ENCODE data around the gene TNFRSF1A. TPM values are rescaled to one million over a fixed set of nuclear protein-coding genes. Genes with fewer than 3 reads are reported as not detected.

TNFRSF1A gene
- total and polyA plus RNA-seq, 9 of the 15 experiments (the other 6 are each of a cell fraction or from before 2014, with no cell fraction given): 0.76 to 43.5 (median 30.0) TPM

DNA sequence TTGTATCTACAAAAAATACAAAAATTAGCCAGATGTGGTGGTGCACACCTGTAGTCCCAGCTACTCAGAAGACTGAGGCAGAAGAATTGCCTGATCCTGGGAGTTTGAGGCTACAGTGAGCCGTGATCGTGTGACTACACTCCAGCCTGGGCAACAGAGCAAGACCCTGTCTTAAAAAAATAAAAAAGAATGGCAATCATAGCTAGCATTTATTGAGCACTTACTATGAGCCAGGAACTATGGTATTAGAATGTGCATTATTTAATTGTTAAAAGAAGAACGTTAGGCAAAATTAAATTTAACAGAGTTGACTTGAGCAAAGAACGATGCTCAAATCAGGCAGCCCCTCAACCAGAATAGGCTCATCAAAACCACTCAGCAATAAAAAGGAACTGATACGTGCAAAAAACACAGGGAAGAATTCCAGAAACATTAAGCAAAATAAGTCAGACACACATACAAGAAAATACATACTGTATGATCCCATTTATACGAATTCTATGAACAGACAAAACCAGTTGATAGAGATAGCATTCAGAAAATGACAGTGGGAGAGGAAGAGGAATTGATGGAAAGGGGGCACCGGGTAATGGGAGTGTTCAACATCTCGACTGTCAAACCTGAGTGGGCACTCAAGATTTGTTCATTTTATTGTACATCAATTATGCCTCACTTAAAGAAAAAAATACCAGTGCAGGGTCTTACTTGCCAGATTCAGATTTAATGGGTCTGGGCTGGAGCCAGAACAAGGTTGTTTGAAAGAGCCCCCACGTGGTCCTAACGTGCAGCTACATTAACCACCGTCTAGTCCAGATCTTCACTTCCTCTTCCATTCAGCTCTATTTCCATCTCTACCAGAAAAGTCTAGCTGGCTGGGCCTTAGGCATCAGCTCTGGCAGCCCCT, 25.4 kb upstream of the TNFRSF1A start:
- in situ Hi-C loops (cut with MboI) (no loop called here), intact Hi-C loops (cut with micrococcal nuclease) (loop anchor here (2.0 kb wide), 1 partner anchor 33 kb away; no protein-coding TSS in a partner anchor)
- Histone ChIP-seq H3K9ac (ENCODE audit: insufficient read depth in 1 of 2, low read depth in 2 of 2, low read length in 2 of 2) (peak overlapping the region in 1 of 2 experiments; percentile 48; a peak in 2 of 4 replicates), H3K27ac (ENCODE audit: extremely low read depth, low read depth, low read length) (peak overlapping the region; percentile 82), H3K79me2 (ENCODE audit: control insufficient read depth, insufficient read depth, low read length) (no peaks in the 10 kb centered on the region), H3K4me3 (no peak overlapping the region), H4K20me1 (replicated peaks; ENCODE audit: control insufficient read depth, insufficient read depth, low read length) (no peaks in the 10 kb centered on the region), H3K27me3 (ENCODE audit: control insufficient read depth in 2 of 2, insufficient read depth in 2 of 2, low read length in 2 of 2) (no peaks in the 10 kb centered on the region), H3K4me1 (replicated peaks in 1 of 2; ENCODE audit: control insufficient read depth in 2 of 2, insufficient read depth in 2 of 2, low read length in 2 of 2) (peaks cover 29 to 32% of the 10 kb centered on the region in 2 experiments; a peak in 4 of 5 replicates), H3K4me2 (ENCODE audit: insufficient read depth, low read length) (peak overlapping the region; percentile 45), H3K36me3 (ENCODE audit: control insufficient read depth, insufficient read depth, low read length) (no peaks in the 10 kb centered on the region), H2AFZ (ENCODE audit: low read depth, low read length) (peak overlapping the region; percentile 86), H3K9me1 (ENCODE audit: control insufficient read depth, insufficient read depth, low read length) (peaks cover 4% of the 10 kb centered on the region), H3K9me3 (replicated peaks; ENCODE audit: control insufficient read depth, insufficient read depth, low read depth, low read length) (no peaks in the 10 kb centered on the region)
- peak in 2 of 4 experiments; percentile 56 to 71 for DNase-seq (ENCODE audit: extremely low read depth in 1 of 4, low spot score in 3 of 4)
- ATAC-seq: peak; percentile 58
- BruUV-seq (replicated peaks): no TSS peak
- CTCF ChIA-PET (ENCODE audit: low intra/inter-chr PET ratio): no interaction called here
- FAIRE-seq: peak; percentile 86
- POLR2A ChIA-PET: interaction anchor here (0.6 to 1.6 kb wide), 3 partner anchors 13 to 50 kb away, joined by 3 to 6 read pairs (median 4); no protein-coding TSS in a partner anchor
- WGBS (ENCODE audit: insufficient coverage, low coverage, missing lambda C conversion rate): 55% methylated on average over 11 of the region's 11 CpGs
- TF ChIP-seq, protein P1, sequence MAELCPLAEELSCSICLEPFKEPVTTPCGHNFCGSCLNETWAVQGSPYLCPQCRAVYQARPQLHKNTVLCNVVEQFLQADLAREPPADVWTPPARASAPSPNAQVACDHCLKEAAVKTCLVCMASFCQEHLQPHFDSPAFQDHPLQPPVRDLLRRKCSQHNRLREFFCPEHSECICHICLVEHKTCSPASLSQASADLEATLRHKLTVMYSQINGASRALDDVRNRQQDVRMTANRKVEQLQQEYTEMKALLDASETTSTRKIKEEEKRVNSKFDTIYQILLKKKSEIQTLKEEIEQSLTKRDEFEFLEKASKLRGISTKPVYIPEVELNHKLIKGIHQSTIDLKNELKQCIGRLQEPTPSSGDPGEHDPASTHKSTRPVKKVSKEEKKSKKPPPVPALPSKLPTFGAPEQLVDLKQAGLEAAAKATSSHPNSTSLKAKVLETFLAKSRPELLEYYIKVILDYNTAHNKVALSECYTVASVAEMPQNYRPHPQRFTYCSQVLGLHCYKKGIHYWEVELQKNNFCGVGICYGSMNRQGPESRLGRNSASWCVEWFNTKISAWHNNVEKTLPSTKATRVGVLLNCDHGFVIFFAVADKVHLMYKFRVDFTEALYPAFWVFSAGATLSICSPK (IDR thresholded peaks at IDR 0.05; ENCODE audit: borderline replicate concordance): no peak
- TF ChIP-seq ETV1 (tag; conservative IDR thresholded peaks at IDR 0.05; ENCODE audit: low read depth) (no peak), ATF1 (CRISPR knock-in tag; IDR thresholded peaks at IDR 0.05) (no peak), ATF1 (tag; IDR thresholded peaks at IDR 0.05) (no peak), ZNF121 (CRISPR knock-in tag; conservative IDR thresholded peaks at IDR 0.05) (peak; percentile 50), ELF2 (CRISPR knock-in tag; IDR thresholded peaks at IDR 0.05) (no peak), CTCF (IDR thresholded peaks at IDR 0.05 in 2 of 3, conservative IDR thresholded peaks at IDR 0.05 in 1 of 3; ENCODE audit: insufficient read depth in 2 of 3, low read depth in 1 of 3, low read length in 3 of 3) (peak; percentile 40 to 51 (median 41); a peak in 5 of 6 replicates), REST (IDR thresholded peaks at IDR 0.05; ENCODE audit: borderline replicate concordance) (peak; percentile 53; the same call in 1 of the 2 replicates), REST (CRISPR knock-in tag; IDR thresholded peaks at IDR 0.05; ENCODE audit: low read depth) (no peak)

Data from K562 (cell line).